Measurements from ENCODE around the gene ZNF214. TPM values are rescaled to one million over a fixed set of nuclear protein-coding genes. Genes with fewer than 3 reads are reported as not detected.

ZNF214 gene
- total RNA-seq (1 to 10 TPM; 2.0 to 4.1 TPM), polyA plus RNA-seq (ENCODE audit: insufficient read length in 6 of 6) (10 to 100 TPM in 3 of 6 donors, 1 to 10 TPM in 3; 8.3 to 10.3 (median 9.5) TPM)
- long read RNA-seq, donor 1, partial matches to known transcripts, result 0 of 1 reads
- long read RNA-seq, donor 1, other reads (novel, unspliced or antisense), result 0 of 1 reads
- long read RNA-seq, donor 2, partial matches to known transcripts, result 0 of 1 reads
- long read RNA-seq, donor 2, other reads (novel, unspliced or antisense), result 0 of 1 reads
- long read RNA-seq, donor 3, partial matches to known transcripts, result 0 of 1 reads
- long read RNA-seq, donor 3, other reads (novel, unspliced or antisense), result 0 of 1 reads
- long read RNA-seq, donor 4, partial matches to known transcripts, result 0 of 1 reads
- long read RNA-seq, donor 4, other reads (novel, unspliced or antisense), result 1 of 1 reads
- long read RNA-seq, donor 5, result 0 reads
- long read RNA-seq, donor 6, partial matches to known transcripts, result 0 of 1 reads
- long read RNA-seq, donor 6, other reads (novel, unspliced or antisense), result 0 of 1 reads
- long read RNA-seq, donor 7, result 0 reads
- long read RNA-seq, donor 8, partial matches to known transcripts, result 0 of 1 reads
- long read RNA-seq, donor 8, other reads (novel, unspliced or antisense), result 0 of 1 reads
- long read RNA-seq, donor 9, result 0 reads
- long read RNA-seq, donor 10, result 0 reads
- long read RNA-seq, donor 11, result 0 reads
- long read RNA-seq, donor 12, result 0 reads

- no peak for TF ChIP-seq CTCF (IDR thresholded peaks at IDR 0.05)
- ATAC-seq, result peak; percentile 99
- intact Hi-C loops (cut with DNase I), result no loop called here
Observed at GRCh38 chr11:7020183-7020917, at the start of gene ZNF214, which contains the start of gene NLRP14. Gene ZNF214, minus strand, starts transcription at chr11:7020346. Its CDS starts 17,511 bp downstream, at chr11:7002835. Gene NLRP14, plus strand, starts transcription at chr11:7020479. Its CDS starts 18,108 bp downstream, at chr11:7038587.

GRCh38 chr11:7062534-7062933 is 42.4 kb upstream of the ZNF214 start:
- Histone ChIP-seq H3K4me1 (no peaks in the 10 kb centered on the region), H3K36me3 (no peaks in the 10 kb centered on the region), H3K27me3 (no peaks in the 10 kb centered on the region), H3K27ac (no peak overlapping the region), H3K4me3 (no peak overlapping the region), H3K9me3 (no peaks in the 10 kb centered on the region)
- TF ChIP-seq CTCF (IDR thresholded peaks at IDR 0.05), result no peak
- ATAC-seq (no peak), DNase-seq (no peak)
- intact Hi-C loops (cut with DNase I), result no loop called here

More at GRCh38 chr11:7020183-7020917, at the start of gene ZNF214, which contains the start of gene NLRP14:
- Histone ChIP-seq H3K4me3 (peak within 1 kb of the TSS; percentile 49 to 53), H3K27me3 (peaks cover 0 to 25% of the 10 kb centered on the region in 2 donors), H3K4me1 (peaks cover 0 to 11% of the 10 kb centered on the region in 2 donors), H3K27ac (peak within 1 kb of the TSS; percentile 9 to 63), H3K36me3 (no peaks in the 10 kb centered on the region), H3K9me3 (no peaks in the 10 kb centered on the region)
- peak; percentile 86 to 98 (median 92) for DNase-seq

DNA sequence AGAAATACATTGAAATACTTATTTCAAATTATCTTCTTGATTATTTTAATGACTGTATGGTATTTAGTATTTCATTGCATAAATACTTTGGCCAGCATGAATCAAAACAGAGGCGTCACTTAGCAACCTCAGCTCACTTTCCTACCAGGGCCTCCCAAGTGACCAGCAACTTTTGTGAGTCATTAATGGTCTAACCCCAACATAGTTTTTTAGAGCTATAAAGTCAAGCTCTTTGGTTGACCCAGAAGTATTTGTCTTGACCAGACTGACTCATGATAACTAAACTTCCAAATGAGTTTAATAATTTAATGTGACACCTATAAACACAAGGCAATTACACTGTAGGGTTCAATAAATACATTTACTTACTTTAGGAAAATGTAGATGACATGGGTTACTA is 40.7 kb upstream of the ZNF214 start:
- no peak overlapping the region for H3K27ac ChIP-seq
- TF ChIP-seq CTCF (IDR thresholded peaks at IDR 0.05), result no peak
- DNase-seq, result peak in 1 of 4 donors; percentile 12
- H3K36me3 ChIP-seq, result no peaks in the 10 kb centered on the region
- H3K4me3 ChIP-seq, result no peak overlapping the region
- H3K4me1 ChIP-seq, result no peaks in the 10 kb centered on the region
- H3K9me3 ChIP-seq, result no peaks in the 10 kb centered on the region
- intact Hi-C loops (cut with DNase I), result no loop called here
- H3K27me3 ChIP-seq, result no peaks in the 10 kb centered on the region
- ATAC-seq, result peak; percentile 58

GRCh38 chr11:7057641-7058040 is 37.5 kb upstream of the ZNF214 start:
- intact Hi-C loops (cut with DNase I), result no loop called here
- peak; percentile 16 for ATAC-seq

More at GRCh38 chr11:7057641-7058040, 37.5 kb upstream of the ZNF214 start:
- H3K4me1 ChIP-seq, result no peaks in the 10 kb centered on the region
- H3K27ac ChIP-seq, result no peak overlapping the region
- peak in 2 of 4 donors; percentile 42 to 61 for DNase-seq
- H3K36me3 ChIP-seq, result no peaks in the 10 kb centered on the region
- no peaks in the 10 kb centered on the region for H3K27me3 ChIP-seq
- no peak overlapping the region for H3K4me3 ChIP-seq
- TF ChIP-seq CTCF (IDR thresholded peaks at IDR 0.05), result no peak
- no peaks in the 10 kb centered on the region for H3K9me3 ChIP-seq

Measured in left lung (tissue), 14 donors.